Ishikawa (cell line): ENCODE data around the gene KRTAP10-4.

Experiments used
- CEBPB ChIP-seq: IDR thresholded peaks from 2 replicates; pipeline ENCODE4 v1.6.1; 2012
- CREB1 ChIP-seq: IDR thresholded peaks from 2 replicates; pipeline ENCODE4 v1.6.1; 2012; ENCODE audit warnings: low read depth
- EGR1 ChIP-seq: IDR thresholded peaks from 2 replicates; pipeline ENCODE4 v1.6.1; 2012
- EP300 ChIP-seq: IDR thresholded peaks from 2 replicates; pipeline ENCODE4 v1.6.1; 2012; ENCODE audit warnings: borderline replicate concordance
- FOXM1 ChIP-seq: IDR thresholded peaks from 2 replicates; pipeline ENCODE4 v1.6.1; 2012; ENCODE audit warnings: low read depth, borderline replicate concordance
- NFIC ChIP-seq: IDR thresholded peaks from 2 replicates; pipeline ENCODE4 v1.6.1; 2012
- RAD21 ChIP-seq: IDR thresholded peaks from 2 replicates; pipeline ENCODE4 v1.6.1; 2012; ENCODE audit warnings: low read depth
- REST ChIP-seq: IDR thresholded peaks from 2 replicates; pipeline ENCODE4 v1.6.1; 2012; ENCODE audit warnings: low read depth, mild to moderate bottlenecking
- TAF1 ChIP-seq: IDR thresholded peaks from 2 replicates; pipeline ENCODE4 v1.6.1; 2012; ENCODE audit warnings: low read depth, mild to moderate bottlenecking
- TCF12 ChIP-seq: IDR thresholded peaks from 2 replicates; pipeline ENCODE4 v1.6.1; 2012; ENCODE audit warnings: low read depth
- TEAD4 ChIP-seq: IDR thresholded peaks from 2 replicates; pipeline ENCODE4 v1.6.1; 2012
- USF1 ChIP-seq: IDR thresholded peaks from 2 replicates; pipeline ENCODE4 v1.6.1; 2012
- YY1 ChIP-seq: IDR thresholded peaks from 2 replicates; pipeline ENCODE4 v1.6.1; 2012; ENCODE audit warnings: low read depth
- ZBTB7A ChIP-seq: IDR thresholded peaks from 2 replicates; pipeline ENCODE4 v1.6.1; 2012; ENCODE audit warnings: low read depth
- TF ChIP-seq, protein P1 (sequence below): IDR thresholded peaks from 2 replicates; pipeline ENCODE4 v1.6.1; 2012

KRTAP10-4 gene

DNA sequence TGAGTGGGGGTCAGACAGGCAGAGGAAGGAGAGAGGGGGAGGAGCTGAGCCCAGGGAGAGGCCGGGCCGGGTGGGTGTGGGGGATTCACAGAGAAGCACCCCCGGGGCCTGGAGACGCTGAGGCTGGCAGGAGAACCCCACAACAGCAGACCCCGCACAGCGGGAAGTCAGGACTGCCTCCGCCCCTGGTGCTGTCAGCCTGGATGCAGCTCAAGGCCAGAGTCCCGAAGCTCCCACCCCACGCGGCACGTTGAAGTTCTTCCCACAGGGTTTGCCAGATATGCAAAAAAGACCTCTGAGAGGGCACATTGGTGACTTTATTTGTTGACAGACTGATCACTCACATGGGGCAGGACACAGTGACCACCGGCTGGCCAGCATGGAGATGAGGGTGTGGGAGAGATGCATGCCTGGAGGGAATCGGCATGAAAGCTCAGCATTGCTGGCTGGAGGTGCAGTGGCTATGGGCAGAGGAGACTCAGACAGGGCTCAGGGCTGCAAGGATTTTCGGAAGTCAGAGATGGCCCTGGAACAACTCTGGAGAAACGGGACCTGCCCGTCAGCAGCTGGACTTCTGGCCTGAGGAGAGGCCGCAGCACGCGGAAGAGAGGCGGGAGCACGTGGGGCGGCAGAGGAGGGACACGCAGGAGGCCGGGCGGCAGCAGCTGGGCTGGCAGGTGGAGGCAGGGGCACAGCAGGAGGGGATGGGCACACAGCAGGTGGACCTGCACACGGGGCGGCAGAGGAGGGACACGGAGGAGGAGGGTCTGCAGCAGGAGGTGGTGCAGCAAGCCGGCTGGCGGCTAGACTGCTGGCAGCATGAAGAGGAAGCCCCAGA is 15.8 kb upstream of the KRTAP10-4 start:
- TF ChIP-seq TCF12 (no peak), YY1 (no peak), TAF1 (no peak), CEBPB (no peak), EP300 (no peak), RAD21 (no peak), FOXM1 (no peak)
- TF ChIP-seq, protein P1, sequence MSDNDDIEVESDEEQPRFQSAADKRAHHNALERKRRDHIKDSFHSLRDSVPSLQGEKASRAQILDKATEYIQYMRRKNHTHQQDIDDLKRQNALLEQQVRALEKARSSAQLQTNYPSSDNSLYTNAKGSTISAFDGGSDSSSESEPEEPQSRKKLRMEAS, result peak; percentile 77

GRCh38 chr21:44558695-44559094 is 14.8 kb upstream of the KRTAP10-4 start, which contains the start of gene KRTAP10-3:
Gene KRTAP10-3, minus strand, starts transcription at chr21:44558795. Its CDS starts 80 bp downstream, at chr21:44558715.
- TF ChIP-seq TCF12, result no peak
- no peak for TF ChIP-seq ZBTB7A
- TF ChIP-seq, protein P1, result no peak
- no peak for TF ChIP-seq CREB1
- TF ChIP-seq YY1, result no peak

DNA sequence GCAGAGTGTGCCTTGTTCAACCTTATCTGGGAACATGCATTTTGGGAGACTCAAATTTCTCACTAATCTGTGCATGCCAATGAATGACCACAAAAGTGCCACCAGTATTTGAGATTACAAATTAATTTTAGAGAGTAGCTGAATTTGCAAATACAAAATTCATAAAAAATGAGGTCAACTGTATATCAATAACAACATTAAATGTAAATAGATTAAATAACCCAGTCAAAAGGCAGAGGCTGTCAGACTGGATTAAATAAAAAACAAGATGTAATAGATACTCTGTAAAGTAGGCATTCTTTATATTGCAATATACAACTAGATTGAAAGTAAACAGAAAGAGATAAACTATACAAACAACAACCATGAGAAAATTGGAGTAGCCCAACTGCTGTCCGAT is 9.4 kb upstream of the KRTAP10-4 start:
- no peak for TF ChIP-seq CREB1
- TF ChIP-seq USF1, result no peak

GRCh38 chr21:44564886-44565598 is 8.5 kb upstream of the KRTAP10-4 start:
- TF ChIP-seq YY1, result no peak
- TF ChIP-seq USF1, result no peak
- TF ChIP-seq FOXM1, result no peak
- no peak for TF ChIP-seq TAF1
- TF ChIP-seq RAD21, result no peak
- no peak for TF ChIP-seq EGR1
- no peak for TF ChIP-seq REST
- no peak for TF ChIP-seq CEBPB
- TF ChIP-seq EP300, result no peak
- TF ChIP-seq, protein P1, result no peak
- no peak for TF ChIP-seq NFIC
- TF ChIP-seq CREB1, result no peak
- no peak for TF ChIP-seq TCF12
- TF ChIP-seq TEAD4, result no peak
- TF ChIP-seq ZBTB7A, result no peak

- TF ChIP-seq ZBTB7A, result no peak
- no peak for TF ChIP-seq TCF12
- no peak for TF ChIP-seq TEAD4
- no peak for TF ChIP-seq CREB1
- no peak for TF ChIP-seq REST
- TF ChIP-seq TAF1, result no peak
- no peak for TF ChIP-seq YY1
- TF ChIP-seq, protein P1, result no peak
- no peak for TF ChIP-seq EGR1
- no peak for TF ChIP-seq EP300
- TF ChIP-seq CEBPB, result no peak
Measured at GRCh38 chr21:44566403-44566802, 7.1 kb upstream of the KRTAP10-4 start.
